Sigmoid colon (tissue), 7 donors: ENCODE measurements around the gene FDX1. TPM values are rescaled to one million over a fixed set of nuclear protein-coding genes. Genes with fewer than 3 reads are reported as not detected.
A peak's percentile ranks its signal among the peaks of the same experiment; 100 is the strongest.

Experiments used
- DNase-seq: peaks from one replicate; pipeline ENCODE4 v3.0.0-alpha.2; 2019
- H3K27ac ChIP-seq, 4 donors: fragments of 200-600 bp; sonication (generic); one replicate each; pipeline ENCODE4 v1.5.1; 2016 to 2019; ENCODE audit warnings: mild to moderate bottlenecking in 1 of 4
- H3K27me3 ChIP-seq, 3 donors: fragments of 200-600 bp; sonication (generic); one replicate each; pipeline ENCODE4 v1.5.1; 2019; ENCODE audit warnings: mild to moderate bottlenecking in 1 of 3
- H3K36me3 ChIP-seq, 4 donors: fragments of 200-600 bp; sonication (generic); one replicate each; pipeline ENCODE4 v1.5.1; 2016 to 2019
- H3K4me1 ChIP-seq, 4 donors: fragments of 200-600 bp; sonication (generic); one replicate each; pipeline ENCODE4 v1.5.1; 2017 to 2019
- H3K4me3 ChIP-seq, 4 donors: fragments of 200-600 bp; sonication (generic); one replicate each; pipeline ENCODE4 v1.5.1; 2017 to 2019; ENCODE audit warnings: mild to moderate bottlenecking in 2 of 4, moderate library complexity in 1 of 4
- H3K9me3 ChIP-seq, 4 donors: fragments of 200-600 bp in 3 of 4; sonication (generic) in 3 of 4; one replicate each; pipeline versions ENCODE4 v1.5.1 to v1.6.1; 2013 to 2019
- EP300 ChIP-seq, 4 donors: sonication (generic); formaldehyde crosslinking; IDR thresholded peaks; one replicate each; pipeline ENCODE4 v1.6.1; 2017; ENCODE audit warnings: antibody characterized with exemption in 4 of 4
- POLR2A ChIP-seq, 2 donors: fragments of 450-650 bp; IDR thresholded peaks; one replicate each; pipeline ENCODE4 v1.6.1; 2016; ENCODE audit warnings: antibody characterized with exemption in 2 of 2, mild to moderate bottlenecking in 2 of 2, moderate library complexity in 2 of 2
- POLR2AphosphoS5 ChIP-seq, 4 donors: sonication (generic); formaldehyde crosslinking; IDR thresholded peaks; one replicate each; pipeline ENCODE4 v1.6.1; 2017; ENCODE audit warnings: antibody characterized with exemption in 4 of 4
- WGBS, 2 donors: extraction: QIAGEN DNeasy Blood & Tissue Kit; methylation state at CpG; one replicate each; pipeline ENCODE4 v1.1.7; 2013; 5-methylcytosine and 5-hydroxymethylcytosine counted together
- intact Hi-C: fragments of 100-400 bp; cut with DNase I; formaldehyde crosslinking; loops from one replicate; pipeline ENCODE4 v1.15.1; 2023
- polyA plus RNA-seq, 3 donors: library from polyadenylated mRNA; stranded (reverse); fragments of 200-250 nt; gene quantifications; one replicate each; pipeline ENCODE4 v1.2.3, GENCODE V29; 2013
- total RNA-seq, 4 donors: library from RNA; depleted of rRNA; stranded (reverse); fragments of >200 nt; gene quantifications; one replicate each; pipeline ENCODE4 v1.1.0, GENCODE V29; 2016
- TF ChIP-seq, protein P1 (sequence below), 4 experiments: fragments of 450-650 bp in 3 of 4; fragments of 200-600 bp in 1 of 4; IDR thresholded peaks; one replicate each; pipeline ENCODE4 v1.5.1; 2016 to 2019; ENCODE audit warnings: antibody characterized with exemption in 4 of 4, mild to moderate bottlenecking in 3 of 4, moderate library complexity in 2 of 4
- donor health status: healthy with polysubstance abuse.
- donor health status: Bipolar disorder and iron deficiency.
- donor health status: healthy.

Gene FDX1
- total and polyA plus RNA-seq, 7 donors, result 10.5 to 33.1 (median 13.8) TPM

DNA sequence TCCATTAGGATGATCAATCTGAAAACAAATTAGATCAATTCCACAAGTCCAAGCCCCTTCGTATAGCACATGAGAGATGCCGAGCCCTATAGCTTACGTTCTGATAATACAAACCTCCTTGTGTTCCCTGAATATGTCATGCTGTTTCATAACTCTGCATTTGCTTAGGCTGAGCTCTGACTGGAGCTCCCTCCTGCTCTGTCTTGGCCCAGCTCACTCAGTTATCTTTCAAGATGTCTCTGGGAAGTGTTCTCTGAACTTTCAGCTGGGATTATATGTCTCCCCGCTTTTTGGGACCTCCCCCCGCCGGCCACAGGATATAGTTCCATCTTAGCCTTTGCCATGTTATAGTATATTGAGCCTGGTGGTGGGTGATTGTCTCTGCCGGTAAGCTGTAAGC, 44.0 kb downstream of the FDX1 start:
- 92 to 95% methylated on average over 7 of the region's 7 CpGs for WGBS, 2 donors
- intact Hi-C loops, result no loop called here
- Histone ChIP-seq H3K36me3 (no peaks in the 10 kb centered on the region), H3K9me3 (no peaks in the 10 kb centered on the region), H3K4me1 (no peaks in the 10 kb centered on the region), H3K27ac (no peak overlapping the region), H3K27me3 (no peaks in the 10 kb centered on the region), H3K4me3 (no peak overlapping the region)
- no peak for TF ChIP-seq POLR2A (IDR thresholded peaks at IDR 0.05)
- DNase-seq, result no peak

DNA sequence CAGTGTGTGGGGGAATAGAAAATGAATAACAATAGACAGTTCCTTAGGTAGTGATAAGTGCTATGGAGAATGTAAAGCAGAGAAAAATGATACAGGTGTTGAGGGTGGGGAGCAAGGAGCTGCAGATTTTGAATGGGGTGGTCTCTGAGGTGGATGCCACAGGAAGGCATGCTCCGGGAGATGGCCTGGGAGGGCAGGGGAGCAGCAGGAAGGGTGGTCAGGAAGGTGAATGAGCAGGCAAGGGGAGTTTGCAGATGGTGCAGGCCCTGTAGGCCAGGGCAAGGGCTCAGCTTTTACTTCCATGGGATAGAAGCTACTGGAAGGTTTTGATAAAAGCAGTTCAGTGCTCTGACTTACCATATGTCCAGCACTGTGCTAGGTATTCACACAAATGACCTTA, 44.8 kb downstream of the FDX1 start:
- intact Hi-C loops, result no loop called here
- TF ChIP-seq POLR2A (IDR thresholded peaks at IDR 0.05) (no peak), POLR2AphosphoS5 (IDR thresholded peaks at IDR 0.05) (no peak), EP300 (IDR thresholded peaks at IDR 0.05) (no peak)
- TF ChIP-seq, protein P1, sequence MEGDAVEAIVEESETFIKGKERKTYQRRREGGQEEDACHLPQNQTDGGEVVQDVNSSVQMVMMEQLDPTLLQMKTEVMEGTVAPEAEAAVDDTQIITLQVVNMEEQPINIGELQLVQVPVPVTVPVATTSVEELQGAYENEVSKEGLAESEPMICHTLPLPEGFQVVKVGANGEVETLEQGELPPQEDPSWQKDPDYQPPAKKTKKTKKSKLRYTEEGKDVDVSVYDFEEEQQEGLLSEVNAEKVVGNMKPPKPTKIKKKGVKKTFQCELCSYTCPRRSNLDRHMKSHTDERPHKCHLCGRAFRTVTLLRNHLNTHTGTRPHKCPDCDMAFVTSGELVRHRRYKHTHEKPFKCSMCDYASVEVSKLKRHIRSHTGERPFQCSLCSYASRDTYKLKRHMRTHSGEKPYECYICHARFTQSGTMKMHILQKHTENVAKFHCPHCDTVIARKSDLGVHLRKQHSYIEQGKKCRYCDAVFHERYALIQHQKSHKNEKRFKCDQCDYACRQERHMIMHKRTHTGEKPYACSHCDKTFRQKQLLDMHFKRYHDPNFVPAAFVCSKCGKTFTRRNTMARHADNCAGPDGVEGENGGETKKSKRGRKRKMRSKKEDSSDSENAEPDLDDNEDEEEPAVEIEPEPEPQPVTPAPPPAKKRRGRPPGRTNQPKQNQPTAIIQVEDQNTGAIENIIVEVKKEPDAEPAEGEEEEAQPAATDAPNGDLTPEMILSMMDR (IDR thresholded peaks at IDR 0.05), result no peak
- H3K27ac ChIP-seq, result no peak overlapping the region
- no peaks in the 10 kb centered on the region for H3K27me3 ChIP-seq
- DNase-seq, result no peak
- WGBS, 2 donors, result 96% methylated on average over 1 of the region's 1 CpG
- no peak overlapping the region for H3K4me3 ChIP-seq
- H3K4me1 ChIP-seq, result no peaks in the 10 kb centered on the region
- no peaks in the 10 kb centered on the region for H3K9me3 ChIP-seq
- no peaks in the 10 kb centered on the region for H3K36me3 ChIP-seq

DNA sequence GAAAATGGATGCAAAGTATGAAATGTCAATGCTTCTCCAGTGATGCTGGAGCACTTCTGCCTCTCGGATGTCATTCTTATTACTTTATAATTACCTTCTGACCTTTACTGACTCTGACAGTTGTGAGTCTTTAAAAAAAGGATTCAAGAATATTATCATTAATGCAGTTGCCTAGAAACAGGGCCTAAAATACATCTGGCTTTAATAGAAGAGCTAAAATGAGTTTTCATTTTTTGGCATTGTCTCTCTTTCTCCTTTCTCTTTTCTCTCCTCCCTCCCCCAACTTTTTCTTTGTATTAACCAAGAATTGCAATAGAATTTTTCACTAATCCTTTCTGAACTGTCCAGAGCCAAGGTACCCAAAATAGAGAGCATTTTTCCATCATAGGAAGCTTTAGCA, 45.9 kb downstream of the FDX1 start:
- DNase-seq, result no peak
- Histone ChIP-seq H3K27ac (no peak overlapping the region), H3K27me3 (no peaks in the 10 kb centered on the region), H3K9me3 (no peaks in the 10 kb centered on the region), H3K4me1 (no peaks in the 10 kb centered on the region), H3K36me3 (no peaks in the 10 kb centered on the region), H3K4me3 (no peak overlapping the region)
- WGBS, 2 donors, result 75 to 89% methylated on average over 1 of the region's 1 CpG
- intact Hi-C loops, result no loop called here
- TF ChIP-seq POLR2A (IDR thresholded peaks at IDR 0.05) (no peak), POLR2AphosphoS5 (IDR thresholded peaks at IDR 0.05) (no peak), EP300 (IDR thresholded peaks at IDR 0.05) (no peak)
- TF ChIP-seq, protein P1 (IDR thresholded peaks at IDR 0.05), result no peak

- WGBS, 2 donors, result 84 to 94% methylated on average over 12 of the region's 12 CpGs
- TF ChIP-seq, protein P1 (IDR thresholded peaks at IDR 0.05), result no peak
- TF ChIP-seq POLR2AphosphoS5 (IDR thresholded peaks at IDR 0.05) (no peak), POLR2A (IDR thresholded peaks at IDR 0.05) (no peak), EP300 (IDR thresholded peaks at IDR 0.05) (no peak)
- DNase-seq, result no peak
- Histone ChIP-seq H3K9me3 (no peaks in the 10 kb centered on the region), H3K36me3 (no peaks in the 10 kb centered on the region), H3K4me1 (no peaks in the 10 kb centered on the region), H3K4me3 (no peak overlapping the region), H3K27ac (no peak overlapping the region), H3K27me3 (no peaks in the 10 kb centered on the region)
- intact Hi-C loops, result no loop called here
Observed at GRCh38 chr11:110478410-110478809, 48.7 kb downstream of the FDX1 start.

DNA sequence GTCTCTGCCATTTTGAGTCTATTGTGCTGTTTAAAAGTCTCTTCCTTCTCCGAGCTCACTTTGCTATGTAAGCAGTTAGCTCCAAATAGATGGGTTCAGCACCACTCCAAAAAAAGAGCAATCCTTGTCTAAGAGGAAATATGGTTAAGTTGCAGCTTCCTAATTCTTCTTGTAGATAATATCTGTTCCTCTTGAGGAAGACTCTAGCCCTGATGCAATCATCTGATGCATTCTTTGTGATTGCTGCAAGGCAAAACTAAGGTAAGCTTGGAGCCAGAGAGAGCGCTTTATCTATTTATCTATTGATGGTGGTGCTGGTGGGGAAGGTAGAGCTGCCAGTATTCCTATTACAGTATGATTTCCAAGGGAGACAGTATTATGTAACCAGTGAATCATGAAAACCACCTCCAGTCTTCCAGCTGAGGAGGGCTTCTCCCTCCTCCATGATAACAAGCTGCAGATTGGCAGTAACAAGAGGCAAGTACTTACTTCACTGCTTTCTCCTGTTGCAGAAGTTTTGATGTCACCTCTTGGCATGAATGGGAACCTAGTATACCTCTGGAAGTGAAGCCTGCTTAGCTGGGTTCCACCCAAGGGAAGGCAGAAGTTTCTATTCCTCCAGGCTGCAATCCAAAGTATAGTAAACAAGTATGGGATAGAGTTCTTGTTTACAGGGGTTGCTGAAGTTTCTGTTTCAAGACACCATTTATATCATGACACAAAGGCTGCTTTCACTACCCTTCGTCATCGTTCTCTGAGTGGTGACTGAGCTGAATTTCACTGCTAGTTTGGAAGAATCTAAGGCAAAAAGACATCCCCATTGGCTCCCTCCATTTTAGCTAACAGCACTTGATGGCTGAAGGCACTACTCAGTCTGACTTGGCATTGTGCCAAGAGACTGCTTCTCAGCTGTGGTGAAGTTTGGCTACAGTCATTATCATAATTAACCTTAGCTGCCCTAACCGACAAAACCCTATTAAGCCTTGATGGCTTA, 49.7 kb downstream of the FDX1 start:
- intact Hi-C loops, result no loop called here
- Histone ChIP-seq H3K9me3 (no peaks in the 10 kb centered on the region), H3K4me3 (no peak overlapping the region), H3K4me1 (no peaks in the 10 kb centered on the region), H3K27me3 (no peaks in the 10 kb centered on the region), H3K36me3 (no peaks in the 10 kb centered on the region), H3K27ac (peak overlapping the region in 1 of 4 donors; percentile 8)
- 67 to 68% methylated on average over 5 of the region's 5 CpGs for WGBS, 2 donors
- DNase-seq, result no peak
- TF ChIP-seq, protein P1 (IDR thresholded peaks at IDR 0.05), result no peak
- TF ChIP-seq POLR2A (IDR thresholded peaks at IDR 0.05) (no peak), EP300 (IDR thresholded peaks at IDR 0.05) (no peak), POLR2AphosphoS5 (IDR thresholded peaks at IDR 0.05) (no peak)
